Measurements from ENCODE around the gene RAB9B.

The RAB9B gene

DNA sequence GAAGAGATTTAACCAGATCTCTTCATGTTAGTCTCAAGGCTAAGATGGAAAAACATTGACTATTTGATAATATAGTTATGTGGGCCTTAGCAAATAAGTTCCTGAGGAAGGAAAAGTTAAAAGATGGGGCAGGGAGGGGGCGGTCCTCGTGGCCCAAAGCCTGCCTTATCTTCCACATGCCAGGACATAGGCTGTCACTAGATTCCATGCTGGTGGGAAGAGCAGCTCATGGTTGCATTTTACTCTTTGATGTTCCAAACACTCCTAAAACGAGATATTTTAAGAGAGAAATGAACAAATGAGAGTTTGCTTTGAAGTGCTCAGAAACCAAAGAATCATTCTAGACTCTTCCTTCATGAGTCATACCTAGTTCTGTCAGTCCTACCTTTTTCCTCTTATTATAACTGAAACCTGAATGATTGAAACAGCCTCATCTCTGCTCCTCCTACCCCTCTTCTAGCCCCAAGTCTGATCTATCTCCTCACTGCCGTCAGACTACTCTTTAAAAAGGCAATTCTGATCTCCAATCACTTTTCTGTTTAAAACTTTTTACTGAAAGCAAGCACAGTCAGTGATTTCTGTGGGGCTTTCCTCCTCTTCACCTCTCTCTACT lies 25.1 kb downstream of the RAB9B start:
- no peak for DNase-seq

DNA sequence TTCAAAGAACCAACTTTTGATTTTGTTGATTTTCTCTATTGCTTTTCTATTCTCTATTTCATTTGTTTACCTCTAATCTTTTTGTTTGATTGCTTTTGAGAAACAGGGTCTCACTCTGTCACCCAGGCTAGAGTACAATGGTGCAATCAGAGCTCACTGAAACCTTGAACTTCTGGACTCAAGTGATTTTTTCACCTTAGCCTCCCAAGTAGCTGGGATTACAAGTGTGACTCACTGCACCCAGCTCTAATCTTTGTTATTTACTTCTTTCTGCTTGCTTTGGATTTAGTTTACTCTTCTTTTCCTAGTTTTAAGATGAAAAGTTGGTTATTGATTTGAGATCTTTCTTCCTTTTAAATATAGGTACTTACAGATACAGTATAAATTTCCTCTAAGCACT lies 26.2 kb downstream of the RAB9B start:
- DNase-seq: no peak

DNA sequence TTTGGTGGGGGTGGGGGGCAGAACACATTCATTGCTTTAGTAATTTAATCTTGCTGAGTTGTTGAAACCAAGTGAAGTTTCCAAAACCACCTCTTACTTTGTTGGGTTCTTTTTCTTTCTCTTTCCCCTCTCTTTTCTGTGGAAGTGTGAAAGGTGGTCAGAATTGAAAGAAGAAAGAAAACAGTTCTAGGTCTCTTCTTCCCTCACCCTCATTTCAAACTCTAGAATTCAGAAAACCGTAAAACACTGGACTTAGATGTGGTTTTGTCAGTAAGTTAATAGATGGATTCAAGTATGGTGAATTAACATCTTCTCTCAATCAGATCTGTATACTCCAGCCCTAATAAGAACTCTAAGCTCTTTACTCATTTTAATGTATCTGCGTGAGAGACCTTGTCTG lies 31.7 kb downstream of the RAB9B start:
- no peak for DNase-seq

DNA sequence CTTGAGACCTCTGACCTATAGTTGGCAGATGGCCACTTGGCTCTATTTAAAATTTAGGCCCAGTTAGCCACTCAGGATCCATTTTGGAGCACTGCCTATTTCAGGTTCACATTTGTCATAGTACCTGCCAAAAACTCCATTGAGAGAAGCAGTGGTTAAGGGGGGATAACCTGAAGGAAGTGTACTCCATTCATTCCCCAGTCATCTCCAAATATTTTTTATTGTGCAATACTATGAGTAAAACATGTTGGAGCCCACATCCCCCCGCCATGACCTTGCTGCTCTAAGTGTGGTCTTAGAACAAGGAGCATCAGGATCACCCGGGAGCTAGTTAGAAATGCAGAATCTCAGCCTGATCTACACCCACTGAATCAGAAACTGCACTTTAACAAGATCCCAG lies 34.4 kb downstream of the RAB9B start:
- no peak for DNase-seq

DNA sequence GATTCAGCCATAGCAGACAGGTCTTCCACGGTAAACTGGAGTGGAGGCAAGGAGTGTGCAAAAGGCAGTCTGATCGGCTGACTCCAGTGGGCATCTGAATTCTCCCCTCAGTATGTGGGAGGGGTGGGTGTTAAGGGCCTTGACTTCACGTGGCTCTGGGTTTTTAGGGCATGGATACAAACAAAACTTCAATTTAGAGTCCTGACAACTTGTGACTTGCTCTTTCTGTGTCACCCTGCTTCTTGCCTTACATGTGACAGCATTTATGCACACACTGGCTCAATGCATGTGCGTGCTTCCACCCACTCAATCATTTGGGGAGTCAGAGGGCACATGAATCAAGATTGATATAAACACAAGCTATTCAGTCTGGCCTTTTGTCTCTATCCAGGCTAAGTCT lies 37.9 kb downstream of the RAB9B start:
- no peak for DNase-seq

DNA sequence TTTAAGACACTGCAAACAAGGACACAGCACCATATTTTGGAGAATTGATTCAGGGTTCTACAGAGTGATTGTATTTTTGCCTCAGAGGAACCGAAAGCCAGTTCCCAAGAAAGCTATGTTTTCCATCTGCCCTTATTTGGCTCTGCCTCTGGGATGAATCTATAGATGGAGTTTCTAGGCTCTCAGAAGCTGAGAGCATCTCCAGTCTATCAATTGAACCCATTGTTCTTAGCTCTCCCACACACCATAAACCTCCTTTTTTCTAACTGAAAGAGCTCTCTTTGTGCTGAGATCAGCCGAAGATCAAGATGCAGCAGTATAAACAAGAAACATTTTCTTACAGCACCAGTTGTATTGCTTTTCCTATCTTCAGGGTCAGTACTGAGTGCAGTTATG lies 38.5 kb downstream of the RAB9B start:
- DNase-seq: no peak

DNA sequence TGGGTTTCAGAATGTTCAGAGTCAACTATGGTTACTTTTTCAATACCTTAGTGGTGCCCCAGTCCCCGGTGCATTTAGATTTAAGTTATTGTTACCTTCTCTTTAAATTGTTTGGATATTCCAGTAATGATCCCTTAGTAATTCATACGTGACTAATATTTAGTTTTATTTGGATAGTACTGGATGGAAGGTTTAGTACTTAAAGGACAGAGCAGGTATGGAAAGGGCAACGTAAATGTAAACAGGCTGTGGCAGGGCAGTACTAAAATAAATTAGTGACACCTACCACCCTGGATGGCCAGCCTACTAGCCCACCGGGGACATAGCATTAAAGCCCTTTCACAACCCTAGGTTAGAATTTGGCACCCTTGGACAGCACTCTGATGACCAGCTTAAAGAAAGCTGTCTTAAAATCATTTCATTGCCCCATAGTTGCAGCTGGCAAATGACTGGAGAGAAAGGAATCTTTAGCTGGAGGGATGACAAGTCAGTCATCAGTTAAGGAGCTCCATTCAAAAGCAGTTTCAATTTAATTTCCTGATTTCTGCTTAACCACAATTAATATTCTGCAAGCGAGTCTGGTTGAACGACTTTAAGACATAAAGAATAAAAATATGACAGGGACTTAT lies 39.0 kb downstream of the RAB9B start:
- no peak for DNase-seq

DNA sequence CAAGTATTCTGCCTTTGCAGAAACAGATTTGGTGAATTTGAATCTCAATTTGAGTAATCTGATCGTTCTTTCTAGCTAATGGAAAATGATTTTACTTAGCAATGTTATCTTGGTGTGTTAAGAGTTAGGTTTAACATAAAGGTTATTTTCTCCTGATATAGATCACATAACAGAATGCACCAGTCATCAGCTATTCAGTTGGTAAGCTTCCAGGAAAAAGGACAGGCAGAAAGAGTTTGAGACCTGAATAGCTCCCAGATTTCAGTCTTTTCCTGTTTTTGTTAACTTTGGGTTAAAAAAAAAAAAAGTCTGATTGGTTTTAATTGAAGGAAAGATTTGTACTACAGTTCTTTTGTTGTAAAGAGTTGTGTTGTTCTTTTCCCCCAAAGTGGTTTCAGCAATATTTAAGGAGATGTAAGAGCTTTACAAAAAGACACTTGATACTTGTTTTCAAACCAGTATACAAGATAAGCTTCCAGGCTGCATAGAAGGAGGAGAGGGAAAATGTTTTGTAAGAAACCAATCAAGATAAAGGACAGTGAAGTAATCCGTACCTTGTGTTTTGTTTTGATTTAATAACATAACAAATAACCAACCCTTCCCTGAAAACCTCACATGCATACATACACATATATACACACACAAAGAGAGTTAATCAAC lies 40.1 kb downstream of the RAB9B start:
- no peak for DNase-seq

DNA sequence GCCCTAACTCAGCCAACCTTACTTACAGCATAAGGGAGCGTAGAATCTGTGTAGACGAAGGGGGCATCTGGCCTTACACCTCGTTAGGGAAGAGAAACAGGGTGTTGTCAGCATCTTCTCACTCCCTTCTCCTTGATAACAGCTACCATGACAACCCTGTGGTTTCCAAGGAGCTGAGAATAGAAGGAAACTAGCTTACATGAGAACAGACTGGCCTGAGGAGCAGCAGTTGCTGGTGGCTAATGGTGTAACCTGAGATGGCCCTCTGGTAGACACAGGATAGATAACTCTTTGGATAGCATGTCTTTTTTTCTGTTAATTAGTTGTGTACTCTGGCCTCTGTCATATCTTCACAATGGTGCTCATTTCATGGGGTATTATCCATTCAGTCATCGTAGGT lies 40.8 kb downstream of the RAB9B start:
- no peak for DNase-seq

DNA sequence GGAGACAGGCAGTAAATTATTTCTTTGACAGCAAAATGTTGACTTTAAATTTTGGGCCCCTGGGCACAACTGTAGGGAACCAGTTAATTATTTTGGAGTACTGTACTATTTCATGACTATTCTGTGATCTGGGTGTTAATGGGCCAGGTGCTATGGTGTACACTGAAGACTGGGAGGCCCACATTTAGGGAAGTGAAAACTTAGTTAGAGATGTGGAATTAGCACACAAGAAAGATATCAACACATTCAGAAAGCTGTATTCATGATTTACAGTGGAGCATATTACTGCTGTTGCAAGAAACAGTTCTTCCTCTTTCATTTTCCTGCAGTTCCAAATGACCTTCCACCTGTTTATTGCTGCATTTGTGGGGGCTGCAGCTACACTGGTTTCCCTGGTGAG lies 43.1 kb downstream of the RAB9B start:
- no peak for DNase-seq

DNA sequence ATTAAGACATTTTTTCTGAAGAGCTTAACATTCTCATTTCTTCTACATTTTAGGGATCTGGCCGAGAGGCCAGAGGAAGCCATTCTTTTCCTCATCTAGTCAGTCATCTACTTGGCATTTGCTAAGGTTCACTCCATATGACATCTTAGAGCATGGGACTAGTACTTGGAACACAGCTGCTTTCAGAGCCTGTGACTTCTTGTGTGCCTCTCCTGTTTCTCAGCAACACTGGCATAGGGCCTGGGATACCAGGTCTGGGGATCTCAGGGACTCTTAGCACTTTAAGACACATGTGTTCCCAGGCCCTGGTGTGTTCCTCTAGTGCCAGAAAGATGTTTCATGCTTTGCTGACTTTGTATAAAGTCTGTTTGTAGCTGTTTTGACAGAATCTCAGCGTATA lies 48.1 kb downstream of the RAB9B start:
- DNase-seq: no peak

DNA sequence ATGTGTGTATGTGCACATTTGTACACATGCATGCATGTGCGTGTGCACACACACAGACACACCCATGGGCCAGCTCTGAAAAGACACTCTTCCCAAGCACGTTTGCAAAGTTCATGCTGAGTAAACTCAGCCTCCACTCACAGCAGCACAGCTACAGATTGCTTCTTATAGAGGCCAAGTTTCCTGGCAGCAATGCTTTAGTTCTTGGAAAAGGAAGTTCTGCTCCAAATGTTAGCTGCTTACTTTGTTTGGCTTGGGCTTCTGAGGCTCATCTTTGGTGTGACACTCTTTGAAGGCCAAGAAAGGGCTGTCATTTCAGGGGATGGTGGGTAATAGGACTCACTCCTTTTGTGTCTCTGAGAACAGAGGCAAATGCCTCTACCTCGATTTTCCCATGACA lies 48.9 kb downstream of the RAB9B start:
- DNase-seq: no peak

DNA sequence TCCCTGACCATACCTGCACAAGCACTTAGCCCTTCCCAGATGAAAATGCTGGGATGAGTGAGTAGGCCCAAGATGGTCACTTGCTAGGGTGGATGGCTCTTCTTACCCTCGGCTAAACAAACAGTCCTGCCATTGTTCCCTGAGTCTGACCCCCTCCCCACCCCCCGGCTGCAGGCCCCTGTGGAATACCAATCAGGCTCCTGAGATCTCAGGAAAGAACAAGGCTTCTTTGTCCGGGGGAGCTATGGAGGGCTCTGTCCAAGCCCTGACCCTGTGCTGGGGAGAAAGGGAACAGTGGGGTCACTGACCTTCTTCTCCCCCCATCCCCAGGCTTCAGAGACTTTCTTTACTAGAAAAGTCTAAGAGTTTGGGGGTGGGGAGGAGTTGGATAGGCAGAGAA lies 49.4 kb downstream of the RAB9B start:
- DNase-seq: no peak

DNA sequence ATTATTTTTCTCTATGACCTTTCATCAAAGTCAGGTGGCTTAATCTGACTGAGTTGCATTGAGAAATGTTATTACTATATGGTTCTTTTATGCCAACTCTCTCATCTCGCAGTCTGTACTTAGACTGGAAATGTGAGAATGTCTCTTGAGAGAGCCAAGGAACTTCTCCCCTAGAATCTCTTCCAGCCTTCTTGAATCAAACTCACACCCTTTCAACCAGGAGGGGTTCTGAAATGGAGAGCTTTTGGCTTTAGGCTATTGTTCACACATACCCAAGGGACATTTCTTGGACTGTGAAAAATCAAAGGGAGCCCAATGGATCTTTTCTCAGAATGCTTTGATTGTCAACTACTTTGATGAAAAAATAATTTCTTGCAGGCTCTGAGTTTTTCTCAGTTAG lies 50.4 kb downstream of the RAB9B start:
- no peak for DNase-seq

DNA sequence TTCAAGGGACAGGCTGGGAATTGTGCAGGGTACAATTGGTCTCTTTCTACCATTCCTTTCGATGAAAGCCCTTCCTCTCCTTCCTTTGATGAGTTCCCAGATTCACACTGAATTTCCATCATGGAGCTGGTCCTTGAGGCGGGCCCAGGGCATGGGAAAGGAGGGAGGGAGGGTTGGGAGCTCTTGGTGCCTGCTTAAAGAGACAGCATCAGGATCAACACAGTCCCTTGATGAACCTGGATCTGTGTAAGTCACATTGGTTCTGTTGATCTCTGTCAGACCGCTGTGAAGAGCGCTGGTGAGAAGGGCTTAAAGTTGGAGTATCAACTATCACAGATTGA lies 51.0 kb downstream of the RAB9B start:
- no peak for DNase-seq

DNA sequence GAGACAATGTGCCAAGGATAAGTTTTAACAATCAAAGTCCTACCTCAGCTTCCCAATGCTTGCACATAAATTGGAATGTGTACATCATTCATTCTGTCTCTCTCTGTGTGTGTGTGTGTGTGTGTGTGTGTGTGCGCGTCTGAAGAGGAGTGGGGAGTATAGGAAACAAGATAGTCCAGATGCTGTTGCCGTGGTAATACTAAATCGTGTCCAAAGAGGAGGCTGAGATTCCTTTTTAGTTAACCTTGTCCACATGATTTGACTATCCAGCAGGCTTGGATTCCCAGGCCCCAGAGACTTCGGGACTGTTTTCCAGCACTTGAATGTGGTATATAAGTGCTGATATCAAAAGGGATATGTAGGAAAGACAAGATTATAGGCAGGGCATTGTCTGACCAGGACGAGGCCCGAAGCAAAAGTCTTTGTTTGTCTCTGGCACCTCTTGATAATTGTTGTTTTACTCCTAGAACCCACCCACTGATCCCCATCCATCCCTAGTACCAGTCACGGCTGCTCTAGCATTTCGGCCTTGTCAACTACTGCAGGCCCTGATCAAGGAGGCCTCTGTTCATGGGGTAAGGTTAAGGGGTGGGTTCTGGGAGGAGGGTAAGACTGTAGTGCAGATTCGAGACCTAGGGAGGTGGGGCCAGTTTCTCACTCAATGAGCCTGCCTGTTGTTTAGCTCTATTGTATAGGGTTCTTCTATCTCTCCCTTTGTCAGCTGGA lies 51.6 kb downstream of the RAB9B start:
- no peak for DNase-seq

DNA sequence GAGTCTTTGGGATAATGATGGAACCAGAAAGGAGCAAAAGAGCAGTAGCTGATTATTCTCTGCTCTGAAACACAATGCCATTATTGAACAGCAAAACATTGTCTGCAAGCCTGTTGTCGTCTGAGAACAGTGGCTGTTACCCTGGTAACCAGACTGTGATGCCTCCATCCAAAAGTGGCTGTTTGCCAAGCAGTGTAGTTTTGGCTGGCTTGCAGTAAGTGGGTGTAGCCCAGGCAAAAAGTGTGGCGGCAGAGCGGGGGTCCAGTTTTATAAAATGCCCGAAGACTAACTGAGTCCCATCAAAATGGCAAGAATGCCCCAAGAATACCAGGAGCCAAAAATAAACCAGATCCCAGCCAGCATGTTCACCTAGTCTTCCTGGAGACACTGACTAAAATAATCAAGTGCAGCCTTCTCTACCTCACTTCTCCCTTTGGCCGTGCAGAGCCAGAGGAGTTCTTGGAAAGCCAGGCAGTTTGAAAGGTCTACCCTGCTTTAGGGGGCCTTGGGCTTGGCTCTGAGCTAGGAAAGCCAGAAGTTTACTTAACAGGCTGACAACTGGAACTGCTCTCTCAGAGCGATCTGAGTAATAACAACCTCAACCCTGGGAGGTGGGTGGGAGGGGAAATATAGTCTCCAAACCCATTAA lies 52.8 kb downstream of the RAB9B start:
- DNase-seq: no peak

DNA sequence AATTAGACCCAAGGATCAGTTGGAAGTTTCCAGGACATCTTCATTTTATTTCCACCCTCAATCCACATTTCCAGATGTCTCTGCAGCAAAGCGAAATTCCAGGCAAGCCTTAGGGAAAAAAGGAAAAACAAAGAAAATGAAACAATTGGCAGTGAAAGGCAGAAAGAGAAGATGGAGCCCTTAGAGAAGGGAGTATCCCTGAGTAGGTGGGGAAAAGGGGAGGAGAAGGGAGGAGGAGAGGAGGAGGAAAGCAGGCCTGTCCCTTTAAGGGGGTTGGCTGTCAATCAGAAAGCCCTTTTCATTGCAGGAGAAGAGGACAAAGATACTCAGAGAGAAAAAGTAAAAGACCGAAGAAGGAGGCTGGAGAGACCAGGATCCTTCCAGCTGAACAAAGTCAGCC lies 55.5 kb downstream of the RAB9B start, which contains the start of gene PLP1:
PLP1 (plus strand) TSS at position 295 of the 400 bp plus-strand sequence. CDS start 156 bp downstream, outside the sequence.
- DNase-seq: no peak

DNA sequence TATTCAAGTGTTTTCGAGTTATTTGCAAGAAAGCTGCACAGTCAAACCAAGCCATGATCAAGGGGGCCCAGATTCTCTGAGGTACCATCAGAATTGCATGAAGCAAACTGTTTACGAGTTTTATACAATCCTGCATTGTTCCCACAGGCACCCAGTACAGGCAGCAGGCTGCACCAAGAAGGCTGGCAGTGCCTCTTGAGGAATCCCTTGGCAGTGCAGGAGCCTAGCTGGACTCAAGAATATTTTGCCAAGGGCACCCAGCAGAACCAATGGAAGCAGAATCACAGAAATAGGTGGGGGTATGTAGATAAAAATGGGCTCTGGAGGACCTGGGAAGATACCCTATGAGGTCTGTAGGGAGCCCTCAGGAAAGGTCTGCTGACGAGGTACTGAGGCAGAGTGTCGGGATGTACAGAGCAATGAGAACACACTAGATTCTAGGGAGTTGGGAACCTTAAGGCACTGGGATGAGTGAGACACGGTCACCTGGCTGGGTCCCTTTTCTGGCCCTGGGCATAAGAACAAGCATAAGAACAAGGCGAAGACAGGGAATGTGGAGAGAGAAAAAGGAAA lies 57.9 kb downstream of the RAB9B start:
- no peak for DNase-seq

DNA sequence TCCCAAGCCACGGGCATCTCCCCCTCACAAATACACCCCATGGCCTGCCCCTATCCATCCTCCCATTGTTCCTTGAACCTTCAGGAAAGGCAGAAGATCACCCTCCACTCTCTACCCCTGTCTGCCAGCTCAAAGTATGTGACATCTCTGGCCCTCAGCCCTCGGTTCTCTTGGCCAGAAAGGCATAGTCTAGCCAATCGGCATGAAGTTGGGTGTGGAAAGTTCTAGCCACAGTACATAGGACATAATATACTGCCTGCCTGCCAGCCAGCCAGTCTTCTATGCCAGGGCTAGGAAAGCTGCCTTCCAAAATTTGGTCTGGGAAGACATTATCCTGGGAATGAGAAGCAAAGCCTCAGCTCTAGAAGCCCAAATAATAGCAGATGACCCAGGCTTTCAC lies 58.6 kb downstream of the RAB9B start:
- no peak for DNase-seq
